DMS 273 (cell line): Measurements from ENCODE around the gene COL6A2.
"Not testable (repeated sequence)": the region's sequence is repeated elsewhere in the genome, so short reads cannot be mapped to it uniquely, and the experiment has no call there.

ENCODE experiments used
- DNase-seq: peaks from one replicate; lab custom pipeline; 2025; ENCODE audit not compliant: unreplicated experiment; lab: John Stamatoyannopoulos, UW

The COL6A2 gene

DNA sequence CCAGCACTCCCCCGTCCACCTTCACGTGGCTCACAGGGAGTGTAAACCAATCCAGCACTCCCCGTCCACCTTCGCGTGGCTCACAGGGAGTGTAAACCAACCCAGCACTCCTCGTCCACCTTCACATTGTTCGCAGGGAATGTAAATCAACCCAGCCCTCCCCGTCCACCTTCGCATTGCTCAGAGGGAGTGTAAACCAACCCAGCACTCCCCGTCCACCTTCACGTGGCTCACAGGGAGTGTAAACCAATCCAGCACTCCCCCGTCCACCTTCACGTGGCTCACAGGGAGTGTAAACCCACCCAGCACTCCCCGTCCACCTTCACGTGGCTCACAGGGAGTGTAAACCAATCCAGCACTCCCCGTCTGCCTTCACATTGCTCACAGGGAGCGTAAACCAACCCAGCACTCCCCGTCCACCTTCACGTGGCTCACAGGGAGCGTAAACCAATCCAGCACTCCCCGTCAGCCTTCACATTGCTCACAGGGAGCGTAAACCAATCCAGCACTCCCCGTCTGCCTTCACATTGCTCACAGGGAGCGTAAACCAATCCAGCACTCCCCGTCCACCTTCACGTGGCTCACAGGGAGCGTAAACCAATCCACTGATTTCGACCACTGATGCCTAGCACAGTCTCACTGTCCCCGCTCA, 42.6 kb downstream of the COL6A2 start:
- not testable (repeated sequence) for DNase-seq

DNA sequence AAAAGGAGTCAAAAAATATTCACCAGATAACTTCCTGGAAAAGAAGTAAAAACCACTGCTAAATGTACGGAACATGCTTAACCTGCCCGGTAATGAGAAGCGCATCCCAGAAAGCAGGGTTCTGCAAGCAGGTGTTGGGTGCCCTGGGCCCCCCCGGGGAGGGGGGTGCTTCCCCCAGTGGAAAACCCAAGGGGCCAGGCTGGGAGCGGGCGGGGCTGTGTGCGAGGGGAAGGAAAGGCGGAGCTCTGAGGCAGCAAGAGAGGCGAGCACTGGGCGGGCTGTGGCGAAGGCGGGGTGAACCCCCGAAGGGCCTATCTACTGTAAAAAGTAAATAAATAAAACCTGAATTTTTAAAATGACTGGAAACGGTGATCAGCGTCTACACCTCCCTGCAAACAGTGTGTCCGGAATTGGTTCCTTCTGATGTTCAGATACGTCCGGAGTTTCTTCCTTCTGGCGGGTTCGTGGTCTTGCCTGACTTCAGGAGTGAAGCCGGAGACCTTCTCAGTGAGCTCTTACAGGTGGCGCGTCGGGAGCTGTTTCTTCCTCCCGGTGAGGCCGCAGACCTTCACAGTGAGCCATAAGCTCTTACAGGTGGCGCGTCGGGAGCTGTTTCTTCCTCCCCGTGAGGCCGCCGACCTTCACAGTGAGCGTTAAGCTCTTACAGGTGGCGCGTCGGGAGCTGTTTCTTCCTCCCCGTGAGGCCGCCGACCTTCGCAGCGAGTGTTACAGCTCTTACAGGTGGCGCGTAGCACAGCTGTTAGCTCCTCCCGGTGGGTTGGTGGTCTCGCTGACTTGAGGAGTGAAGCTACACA, 44.1 kb downstream of the COL6A2 start:
- no peak for DNase-seq

DNA sequence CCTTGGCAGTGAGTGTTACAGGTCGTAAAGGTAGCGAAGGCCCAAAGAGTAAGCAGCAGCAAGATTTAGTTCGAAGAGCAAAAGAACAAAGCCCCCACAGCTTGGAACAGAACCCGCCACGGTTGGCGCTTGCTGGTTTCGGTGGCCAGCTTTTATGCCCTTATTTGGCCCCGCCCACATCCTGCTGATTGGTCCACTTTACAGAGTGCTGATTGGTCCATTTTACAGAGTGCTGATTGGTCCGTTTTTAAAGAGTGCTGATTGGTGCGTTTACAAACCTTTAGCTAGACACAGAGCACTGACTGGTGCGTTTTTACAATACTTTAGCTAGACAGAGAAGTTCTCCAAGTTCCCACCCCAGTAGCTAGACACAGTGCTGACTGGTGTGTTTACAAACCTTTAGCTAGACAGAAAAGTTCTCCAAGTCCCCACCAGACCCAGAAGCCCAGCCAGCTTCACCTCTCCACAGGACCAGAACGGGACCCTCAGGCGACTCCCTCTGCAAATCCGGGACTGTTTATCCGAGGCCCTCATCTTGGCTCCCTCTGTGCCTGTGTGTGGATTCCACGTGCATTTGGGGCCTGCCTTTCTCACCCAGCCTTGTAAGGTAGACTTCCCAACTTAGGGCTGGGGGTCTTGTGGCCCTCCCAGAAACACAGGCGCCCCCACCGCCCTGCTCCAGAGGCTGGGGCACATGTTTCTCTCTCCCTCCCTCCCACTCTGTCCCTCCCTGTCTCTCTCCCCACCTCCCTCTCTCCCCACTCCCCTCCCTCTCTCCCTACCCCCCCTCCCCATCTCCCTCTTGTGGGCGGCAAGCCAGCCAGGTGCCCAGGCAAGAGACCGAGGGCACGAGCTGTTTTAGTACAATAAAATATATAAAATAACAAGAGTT, 44.9 kb downstream of the COL6A2 start:
- DNase-seq, result no peak

GRCh38 chr21:46144464-46145070, 46.7 kb downstream of the COL6A2 start:
- no peak for DNase-seq

DNA sequence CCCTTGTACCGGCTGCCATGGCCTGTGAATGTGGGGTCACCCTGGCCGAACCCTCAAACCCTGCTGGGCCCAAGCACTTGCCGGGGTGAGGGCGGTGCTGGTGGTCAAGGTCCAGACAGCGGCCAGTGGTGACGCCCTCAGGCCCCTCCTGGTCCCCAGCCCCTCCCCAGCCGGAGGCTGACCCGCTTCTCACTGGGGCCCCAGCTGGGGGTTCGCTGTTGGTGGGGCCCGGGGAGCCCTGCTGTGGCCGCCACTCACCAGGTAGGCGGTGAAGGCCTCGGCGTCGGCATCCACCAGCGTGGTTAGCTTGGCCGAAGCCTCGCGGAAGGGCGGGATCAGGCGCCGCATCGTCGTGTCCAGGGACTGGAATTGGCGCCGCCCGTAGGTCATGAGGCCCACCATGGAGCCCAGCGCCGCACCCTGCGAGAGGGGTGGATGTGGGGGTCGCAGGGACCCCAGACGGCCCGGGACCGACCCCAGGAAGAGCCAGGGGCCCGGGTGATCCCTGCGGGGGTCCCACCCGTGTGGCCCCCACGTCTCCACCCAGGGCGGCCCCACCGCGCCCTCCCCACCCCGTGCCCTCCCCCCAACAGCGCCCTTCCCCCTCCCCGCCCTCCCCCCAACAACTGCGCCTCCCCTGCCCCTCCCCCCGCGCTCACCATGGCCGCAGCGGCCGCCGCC, 47.4 kb downstream of the COL6A2 start:
- DNase-seq, result no peak

- no peak for DNase-seq
Measured at GRCh38 chr21:46145840-46146691, 48.2 kb downstream of the COL6A2 start.

DNA sequence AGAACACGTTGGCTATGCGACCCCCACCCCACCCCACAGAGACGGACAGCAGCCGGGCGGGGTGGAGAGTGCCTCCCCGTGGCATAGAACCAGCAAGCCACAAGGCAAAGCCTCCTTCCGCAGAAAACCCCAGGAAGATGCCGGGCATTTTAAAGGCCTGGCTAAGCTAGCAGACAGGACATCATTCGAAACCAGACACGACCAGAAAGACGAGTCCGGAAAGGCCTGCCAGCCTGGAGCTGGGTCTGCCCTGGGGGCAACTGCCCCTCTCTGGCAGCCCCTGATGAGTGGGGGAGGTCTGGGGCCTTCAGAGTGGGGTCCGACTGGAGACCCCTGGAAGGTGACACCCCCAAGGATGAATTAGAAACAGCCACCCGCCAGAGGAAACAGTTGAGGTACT, 48.9 kb downstream of the COL6A2 start:
- no peak for DNase-seq

DNA sequence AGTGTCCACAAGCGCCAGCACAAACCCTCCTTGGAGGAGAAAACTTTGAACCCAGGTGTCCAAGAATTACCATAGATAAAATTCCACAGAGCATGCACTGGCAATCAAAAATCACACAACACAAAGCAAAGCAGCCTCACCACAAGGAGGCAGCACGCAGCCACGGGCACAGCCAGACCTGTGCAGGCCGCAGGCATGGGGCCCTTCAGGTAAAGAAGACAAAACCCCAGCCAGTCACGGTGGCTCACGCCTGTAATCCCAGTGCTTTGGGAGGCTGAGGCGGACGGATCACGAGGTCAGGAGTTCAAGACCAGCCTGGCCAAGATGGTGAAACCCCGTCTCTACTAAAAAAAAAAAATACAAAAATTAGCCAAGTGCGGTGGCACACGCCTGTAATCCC, 49.5 kb downstream of the COL6A2 start:
- peak; percentile 77 for DNase-seq

DNA sequence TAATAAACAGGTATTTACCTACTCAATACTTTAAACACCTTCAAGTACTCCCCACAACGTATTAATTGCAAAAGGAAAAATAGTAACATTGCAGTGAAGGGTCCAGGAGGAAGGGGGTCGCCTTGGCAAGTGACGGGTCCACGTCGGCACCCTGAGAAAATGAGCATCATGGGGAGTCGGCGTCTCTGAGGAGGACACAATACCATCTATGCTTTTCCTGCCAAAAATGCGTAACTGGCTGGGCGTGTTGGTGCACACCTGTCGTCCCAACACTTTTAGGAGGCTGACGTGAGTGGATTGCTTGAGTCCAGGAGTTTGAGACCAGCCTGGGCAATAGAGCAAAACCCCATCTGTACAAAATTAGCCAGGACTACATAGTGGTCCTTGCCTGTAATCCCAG, 50.2 kb downstream of the COL6A2 start:
- DNase-seq, result no peak

GRCh38 chr21:46149205-46149901, 51.4 kb downstream of the COL6A2 start:
- no peak for DNase-seq

DNA sequence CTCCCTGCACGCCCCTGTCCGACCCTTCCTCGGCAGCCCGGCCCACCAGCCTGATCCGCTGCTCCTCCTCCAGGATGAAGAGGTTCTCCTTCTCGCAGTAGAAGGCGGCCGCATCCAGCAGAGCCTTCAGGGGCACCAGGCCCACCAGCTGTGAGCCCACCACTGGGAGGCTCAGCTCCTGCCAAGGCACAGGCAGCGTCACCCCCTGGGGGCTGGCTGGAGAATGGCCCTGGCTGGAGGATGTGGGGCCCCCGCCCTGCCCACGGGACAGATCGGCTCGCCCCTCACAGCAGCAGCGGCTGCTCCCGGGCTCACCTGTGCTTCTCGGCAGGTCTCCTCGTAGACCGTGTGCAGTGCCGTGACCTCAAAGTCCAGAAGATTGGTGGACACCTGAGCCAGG, 52.2 kb downstream of the COL6A2 start:
- DNase-seq, result no peak

DNA sequence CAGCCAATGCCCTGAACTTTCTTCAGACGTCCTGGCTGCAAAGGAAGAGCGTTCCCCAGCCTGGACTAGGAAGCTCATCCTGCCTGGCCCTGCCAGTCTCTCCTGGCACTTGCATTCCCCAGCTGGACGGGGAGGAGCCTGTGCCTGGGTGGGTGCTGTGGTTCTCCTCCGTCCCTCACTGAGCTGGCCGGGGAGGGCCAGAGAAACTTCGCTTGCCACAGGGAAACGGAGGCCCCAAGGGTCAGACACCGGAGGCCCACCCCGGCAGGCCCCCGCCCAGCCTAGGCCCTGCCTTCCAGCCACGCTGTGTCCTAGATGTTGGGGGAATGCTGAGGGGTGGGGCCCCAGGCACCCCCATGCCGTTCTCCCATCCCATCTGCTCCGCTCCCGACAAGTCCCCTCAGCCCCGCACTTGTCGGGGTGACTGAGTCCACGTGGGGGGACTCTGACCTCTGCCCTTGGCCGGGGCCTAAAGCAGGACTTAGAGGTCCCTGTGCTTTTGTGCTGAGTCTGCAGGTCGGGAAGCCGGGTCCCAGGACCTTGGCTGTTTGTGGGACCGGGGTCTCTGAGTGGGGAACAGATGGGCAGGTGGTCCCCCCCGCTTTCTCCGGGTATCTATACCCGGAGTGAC, 52.7 kb downstream of the COL6A2 start:
- DNase-seq, result no peak

DNA sequence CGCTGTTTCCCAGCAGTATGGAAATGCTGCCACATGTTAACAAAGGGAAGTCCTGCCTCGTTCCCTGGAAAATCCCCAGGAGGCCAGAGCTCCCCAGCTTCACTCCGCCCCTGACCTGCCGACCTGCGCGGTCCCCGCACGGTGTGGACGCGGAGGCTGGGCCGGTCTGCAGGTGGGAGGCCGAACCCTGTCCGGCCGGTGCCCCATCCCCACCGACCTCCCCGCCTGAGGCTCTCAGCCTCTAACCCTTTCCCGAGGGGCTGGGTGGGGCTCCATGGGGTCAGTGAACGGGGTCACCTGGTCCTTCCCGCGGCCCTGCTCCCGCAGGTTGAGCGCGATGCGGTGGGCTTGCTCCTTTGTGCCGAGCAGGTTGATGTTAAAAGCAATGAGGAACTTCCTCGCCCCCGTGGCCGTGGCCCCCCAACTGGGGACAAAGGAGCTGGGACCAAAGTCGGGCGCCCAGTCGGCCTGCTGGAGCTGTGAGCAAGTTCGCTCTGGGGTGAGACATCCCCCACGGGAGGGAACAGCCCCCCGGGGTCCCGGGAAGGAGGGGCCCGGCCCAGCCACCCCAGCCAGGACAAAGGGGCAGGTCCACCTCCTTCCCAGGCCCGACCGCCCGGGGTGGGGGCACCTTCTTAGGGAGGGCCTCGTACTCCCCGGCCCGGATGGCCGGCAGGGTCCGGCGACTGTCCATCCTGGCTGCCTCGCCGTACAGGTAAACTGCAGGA, 53.5 kb downstream of the COL6A2 start:
- DNase-seq, result no peak

- DNase-seq, result no peak
Measured at GRCh38 chr21:46151989-46152926, 54.3 kb downstream of the COL6A2 start.

- DNase-seq, result no peak
Measured at GRCh38 chr21:46152927-46153246, 55.0 kb downstream of the COL6A2 start.

DNA sequence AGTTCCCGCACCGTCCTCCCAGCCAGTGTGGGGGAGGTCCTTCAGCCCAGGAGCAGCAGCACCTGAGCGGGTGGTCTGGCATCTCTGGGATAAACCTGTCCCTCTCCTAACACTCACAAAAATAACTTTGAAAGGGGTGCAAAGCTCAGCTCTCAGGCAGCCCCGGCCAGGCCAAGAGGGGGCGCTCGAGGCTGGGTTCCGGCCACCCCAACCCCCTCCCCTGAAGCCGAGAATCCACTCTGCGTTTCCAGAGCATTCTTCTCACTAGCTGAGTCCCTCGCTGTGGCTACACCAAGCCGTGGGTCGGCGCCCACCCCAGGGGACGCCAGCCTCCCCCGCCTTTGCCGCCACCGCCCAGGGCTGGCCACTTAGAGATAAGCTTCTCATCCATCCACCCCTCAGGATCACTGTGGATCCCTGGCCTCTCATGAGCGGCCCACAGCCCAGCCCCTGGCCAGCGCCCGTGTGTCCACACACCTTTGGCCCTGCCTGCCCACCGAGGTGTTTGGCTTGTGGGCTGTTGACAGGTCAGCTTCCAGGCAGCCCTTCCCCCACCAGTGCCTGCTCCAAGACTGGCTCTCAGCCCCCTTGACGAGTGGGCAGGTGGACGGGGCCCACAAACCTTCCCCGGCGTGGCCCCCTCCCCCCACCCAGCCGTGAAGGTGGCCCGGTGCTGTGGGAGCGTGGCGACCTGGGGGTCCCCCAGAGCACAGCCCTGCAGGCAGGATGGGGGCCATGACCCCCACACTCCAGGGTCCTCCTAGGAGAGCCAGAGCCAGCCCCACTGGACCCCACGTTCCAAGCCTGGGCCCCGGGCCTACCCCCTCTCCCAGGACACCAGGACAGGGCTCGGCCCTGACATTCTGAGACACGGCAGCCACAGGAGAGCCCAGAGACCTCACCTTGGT, 55.6 kb downstream of the COL6A2 start:
- DNase-seq, result peak; percentile 70
